ENCODE data around the gene ARAP3. TPM values are rescaled to one million over a fixed set of nuclear protein-coding genes. Genes with fewer than 3 reads are reported as not detected.
"Not testable (repeated sequence)": the region's sequence is repeated elsewhere in the genome, so short reads cannot be mapped to it uniquely, and the experiment has no call there.

ARAP3 gene
- polyA plus RNA-seq, 3 donors from 2014 or later, result 0.68 to 1.3 TPM; not detected in 1

- H3K36me3 Mint-ChIP-seq, result peaks cover 33 to 51% (median 36%) of the 10 kb centered on the region in 3 donors
- no peaks in the 10 kb centered on the region for H3K9me3 Mint-ChIP-seq
- peaks cover 4 to 12% (median 5%) of the 10 kb centered on the region in 3 donors for H3K27me3 Mint-ChIP-seq (ENCODE audit: low read depth in 3 of 3)
- no peak for DNase-seq
- H3K4me3 Mint-ChIP-seq, result no peak overlapping the region
- peaks cover 0 to 2% of the 10 kb centered on the region in 2 donors for H3K4me1 Mint-ChIP-seq
- H3K27ac Mint-ChIP-seq, result peak overlapping the region in 2 of 6 donors; percentile 44 to 54
Measured at GRCh38 chr5:141623186-141623585, 58.8 kb downstream of the ARAP3 start.

DNA sequence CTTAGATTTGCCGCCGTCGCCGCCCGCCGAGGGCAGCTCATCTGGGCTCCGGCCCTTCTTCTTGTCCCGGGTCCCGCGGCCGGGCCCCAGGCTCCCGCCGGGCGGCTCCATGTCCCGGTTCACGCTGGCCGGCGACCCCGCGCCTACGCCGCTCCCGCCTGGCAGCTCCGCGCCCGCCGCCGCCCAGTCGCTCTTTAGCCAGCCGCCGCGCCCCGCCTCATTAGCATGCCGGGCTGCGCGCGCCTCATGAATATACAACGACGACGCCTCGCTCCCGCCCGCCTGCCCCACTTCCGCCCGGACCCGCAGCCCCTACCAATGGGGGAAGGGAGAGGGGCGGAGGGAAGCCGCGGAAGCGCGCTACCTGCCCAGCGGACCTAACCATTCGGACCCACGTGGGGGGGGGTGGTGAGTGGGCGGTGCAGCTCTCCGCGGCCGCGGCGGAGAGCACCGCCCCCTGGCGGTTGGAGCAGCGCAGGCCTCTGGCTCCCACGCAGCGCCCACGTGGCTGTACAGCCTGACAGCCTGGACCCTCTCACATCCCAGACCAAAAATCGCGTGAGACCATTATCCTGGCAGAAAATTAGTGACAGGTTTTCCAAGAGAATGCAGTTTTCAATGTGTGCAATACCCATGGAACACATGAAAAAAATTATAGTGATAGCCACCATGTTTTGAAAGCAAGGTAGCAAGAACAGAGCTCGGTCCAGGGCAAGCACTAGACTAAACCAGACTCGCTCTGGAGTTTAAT is 63.1 kb downstream of the ARAP3 start, which contains the start of gene DIAPH1:
Gene DIAPH1, minus strand, starts transcription at position 197 of the 751 bp plus-strand sequence. Its CDS starts 86 bp downstream, at position 111.
- DNase-seq, result peak; percentile 97 to 98 (median 98)
- Mint-ChIP-seq H3K9me3 (no peaks in the 10 kb centered on the region), H3K36me3 (peaks cover 17 to 22% (median 18%) of the 10 kb centered on the region in 3 donors), H3K27ac (peak within 1 kb of the TSS; percentile 93 to 100 (median 97)), H3K4me1 (peaks cover 37 to 40% of the 10 kb centered on the region in 2 donors), H3K4me3 (peak within 1 kb of the TSS; percentile 97 to 100 (median 100)), H3K27me3 (ENCODE audit: low read depth in 3 of 3) (peaks cover 7 to 18% (median 9%) of the 10 kb centered on the region in 3 donors)

- Mint-ChIP-seq H3K4me3 (peak overlapping the region; percentile 97 to 100 (median 100)), H3K4me1 (peaks cover 44 to 47% of the 10 kb centered on the region in 2 donors), H3K36me3 (peaks cover 14 to 15% (median 15%) of the 10 kb centered on the region in 3 donors), H3K27ac (peak overlapping the region; percentile 93 to 100 (median 97)), H3K9me3 (no peaks in the 10 kb centered on the region), H3K27me3 (ENCODE audit: low read depth in 3 of 3) (peaks cover 7 to 18% (median 9%) of the 10 kb centered on the region in 3 donors)
- DNase-seq, result peak; percentile 54 to 62 (median 58)
Measured at GRCh38 chr5:141618030-141618803, 63.8 kb downstream of the ARAP3 start.

- Mint-ChIP-seq H3K9me3 (no peaks in the 10 kb centered on the region), H3K36me3 (peaks cover 12% of the 10 kb centered on the region in 3 donors), H3K27ac (peak overlapping the region; percentile 93 to 100 (median 97)), H3K27me3 (ENCODE audit: low read depth in 3 of 3) (peaks cover 7 to 18% (median 9%) of the 10 kb centered on the region in 3 donors), H3K4me1 (peaks cover 50 to 53% of the 10 kb centered on the region in 2 donors), H3K4me3 (peak overlapping the region; percentile 97 to 100 (median 100))
- no peak for DNase-seq
Measured at GRCh38 chr5:141617682-141618029, 64.4 kb downstream of the ARAP3 start.

GRCh38 chr5:141617128-141617527 is 64.9 kb downstream of the ARAP3 start:
- Mint-ChIP-seq H3K9me3 (no peaks in the 10 kb centered on the region), H3K36me3 (peaks cover 12% of the 10 kb centered on the region in 3 donors), H3K4me3 (peak overlapping the region; percentile 97 to 100 (median 100)), H3K27me3 (ENCODE audit: low read depth in 3 of 3) (peaks cover 7 to 18% (median 9%) of the 10 kb centered on the region in 3 donors), H3K4me1 (peaks cover 55 to 58% of the 10 kb centered on the region in 2 donors), H3K27ac (peak overlapping the region; percentile 93 to 100 (median 97))
- DNase-seq, result no peak

GRCh38 chr5:141615991-141616720 is 65.9 kb downstream of the ARAP3 start:
- H3K4me3 Mint-ChIP-seq, result peak overlapping the region; percentile 97 to 100 (median 100)
- peaks cover 64 to 66% of the 10 kb centered on the region in 2 donors for H3K4me1 Mint-ChIP-seq
- peaks cover 3 to 9% (median 8%) of the 10 kb centered on the region in 3 donors for H3K36me3 Mint-ChIP-seq
- H3K27me3 Mint-ChIP-seq (ENCODE audit: low read depth in 3 of 3), result peaks cover 7 to 18% (median 9%) of the 10 kb centered on the region in 3 donors
- H3K9me3 Mint-ChIP-seq, result no peaks in the 10 kb centered on the region
- peak overlapping the region; percentile 72 to 100 (median 97) for H3K27ac Mint-ChIP-seq
- DNase-seq, result no peak

DNA sequence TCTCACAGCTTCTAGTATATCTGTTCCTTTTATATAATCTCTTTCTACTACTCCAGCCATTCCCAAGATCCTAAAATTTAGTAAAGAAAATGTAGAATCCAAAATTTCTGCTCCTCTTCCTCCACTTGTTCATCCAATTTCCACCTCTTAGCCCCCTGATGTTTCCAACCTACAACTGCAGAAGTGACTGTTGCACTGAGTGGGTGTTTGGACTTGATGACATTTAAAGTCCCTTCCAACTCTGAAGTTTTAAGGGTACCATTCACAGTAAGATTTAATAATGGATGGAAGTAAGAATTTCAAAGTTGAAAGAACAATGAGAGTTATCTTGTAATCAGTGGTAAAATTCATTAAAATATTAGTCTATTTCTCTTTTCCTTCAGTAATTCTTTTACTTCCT is 68.7 kb downstream of the ARAP3 start:
- no peaks in the 10 kb centered on the region for H3K9me3 Mint-ChIP-seq
- no peak for DNase-seq
- H3K27me3 Mint-ChIP-seq (ENCODE audit: low read depth in 3 of 3), result peaks cover 4 to 8% (median 5%) of the 10 kb centered on the region in 3 donors
- peak overlapping the region; percentile 9 to 65 (median 44) for H3K4me3 Mint-ChIP-seq
- peaks cover 88% of the 10 kb centered on the region in 2 donors for H3K4me1 Mint-ChIP-seq
- peak overlapping the region; percentile 59 to 77 (median 69) for H3K27ac Mint-ChIP-seq
- peaks cover 6 to 15% (median 12%) of the 10 kb centered on the region in 3 donors for H3K36me3 Mint-ChIP-seq

GRCh38 chr5:141611289-141611688 is 70.7 kb downstream of the ARAP3 start:
- DNase-seq, result no peak
- Mint-ChIP-seq H3K4me3 (peak overlapping the region; percentile 7 to 61 (median 49)), H3K27ac (peak overlapping the region; percentile 40 to 86 (median 67)), H3K27me3 (ENCODE audit: low read depth in 3 of 3) (peaks cover 0 to 2% (median 0%) of the 10 kb centered on the region in 3 donors), H3K9me3 (no peaks in the 10 kb centered on the region), H3K36me3 (peaks cover 8 to 20% (median 12%) of the 10 kb centered on the region in 3 donors), H3K4me1 (peaks cover 90 to 92% of the 10 kb centered on the region in 2 donors)

DNA sequence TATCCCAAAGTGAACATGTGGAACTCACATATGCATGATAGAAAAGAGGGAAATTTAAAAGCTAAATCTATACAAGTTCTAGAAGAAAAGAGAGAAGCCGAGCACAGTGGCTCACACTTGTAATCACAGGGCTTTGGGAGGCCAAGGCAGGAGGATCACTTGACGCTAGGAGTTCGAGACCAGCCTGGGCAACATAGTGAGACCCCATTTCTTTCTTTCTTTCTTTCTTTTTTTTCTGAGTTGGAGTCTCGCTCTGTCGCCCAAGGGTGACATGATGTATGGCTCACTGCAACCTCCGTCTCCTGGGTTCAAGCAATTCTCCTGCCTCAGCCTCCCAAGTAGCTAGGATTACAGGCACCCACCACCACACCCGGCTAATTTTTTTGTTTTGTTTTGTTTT is 72.1 kb downstream of the ARAP3 start:
- H3K36me3 Mint-ChIP-seq, result peaks cover 8 to 17% (median 8%) of the 10 kb centered on the region in 3 donors
- H3K9me3 Mint-ChIP-seq; H3K27me3 Mint-ChIP-seq (ENCODE audit: low read depth in 3 of 3); DNase-seq: not testable (repeated sequence)
- peaks cover 91 to 95% of the 10 kb centered on the region in 2 donors for H3K4me1 Mint-ChIP-seq
- peak overlapping the region; percentile 76 to 98 (median 92) for H3K27ac Mint-ChIP-seq
- H3K4me3 Mint-ChIP-seq, result peak overlapping the region; percentile 35 to 85 (median 58)

DNA sequence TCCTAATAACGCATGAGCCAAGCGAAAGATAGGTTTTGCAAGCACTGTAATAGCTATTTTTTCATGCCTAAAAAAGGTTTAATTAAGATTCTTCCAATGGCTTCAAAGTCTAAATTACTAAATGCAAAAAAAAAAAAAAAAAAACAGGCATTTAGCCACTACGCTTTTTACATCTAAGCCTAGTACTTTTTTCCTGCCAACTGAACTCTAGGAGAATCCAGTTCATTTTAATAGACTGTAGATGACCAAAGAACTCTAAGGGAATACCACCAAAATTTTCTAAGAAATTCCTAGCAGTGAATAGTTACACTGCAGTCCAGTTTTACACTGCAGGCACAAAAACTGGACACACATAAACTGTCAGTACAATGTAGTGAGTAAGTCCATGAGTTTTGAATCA is 73.0 kb downstream of the ARAP3 start:
- Mint-ChIP-seq H3K9me3 (no peaks in the 10 kb centered on the region), H3K27ac (peak overlapping the region; percentile 90 to 98 (median 96)), H3K4me1 (peaks cover 92 to 95% of the 10 kb centered on the region in 2 donors), H3K27me3 (ENCODE audit: low read depth in 3 of 3) (peaks cover 2 to 10% (median 5%) of the 10 kb centered on the region in 3 donors), H3K36me3 (peaks cover 8 to 17% (median 8%) of the 10 kb centered on the region in 3 donors), H3K4me3 (peak overlapping the region; percentile 15 to 85 (median 80))
- no peak for DNase-seq

- peaks cover 2 to 10% (median 5%) of the 10 kb centered on the region in 3 donors for H3K27me3 Mint-ChIP-seq (ENCODE audit: low read depth in 3 of 3)
- DNase-seq, result no peak
- peak overlapping the region; percentile 46 to 85 (median 80) for H3K4me3 Mint-ChIP-seq
- no peaks in the 10 kb centered on the region for H3K9me3 Mint-ChIP-seq
- H3K27ac Mint-ChIP-seq, result peak overlapping the region; percentile 90 to 98 (median 96)
- H3K4me1 Mint-ChIP-seq, result peaks cover 92 to 95% of the 10 kb centered on the region in 2 donors
- H3K36me3 Mint-ChIP-seq, result peaks cover 8 to 17% (median 8%) of the 10 kb centered on the region in 3 donors
Measured at GRCh38 chr5:141608557-141608956, 73.5 kb downstream of the ARAP3 start.

GRCh38 chr5:141608046-141608445 is 74.0 kb downstream of the ARAP3 start:
- DNase-seq, result no peak
- Mint-ChIP-seq H3K4me1 (peaks cover 92 to 95% of the 10 kb centered on the region in 2 donors), H3K36me3 (peaks cover 8 to 17% (median 8%) of the 10 kb centered on the region in 3 donors), H3K9me3 (no peaks in the 10 kb centered on the region), H3K27ac (peak overlapping the region; percentile 90 to 98 (median 96)), H3K4me3 (peak overlapping the region; percentile 52 to 85 (median 80)), H3K27me3 (ENCODE audit: low read depth in 3 of 3) (peaks cover 2 to 10% (median 5%) of the 10 kb centered on the region in 3 donors)

Measured in immature natural killer cell (primary cell).